Panc1 (cell line): ENCODE measurements around the gene SFTA2.
"Not testable (repeated sequence)": the region's sequence is repeated elsewhere in the genome, so short reads cannot be mapped to it uniquely, and the experiment has no call there.

ENCODE experiments used
- POLR2AphosphoS5 ChIP-seq: IDR thresholded peaks from 2 replicates; pipeline ENCODE4 v1.6.1; 2012; ENCODE audit warnings: mild to moderate bottlenecking, low read depth, low read length, moderate library complexity
- REST ChIP-seq, 2 experiments: IDR thresholded peaks; 2 replicates each; pipeline ENCODE4 v1.6.1; 2011 to 2012; ENCODE audit warnings: low read depth in 2 of 2, control low read depth in 1 of 2, low read length in 1 of 2, mild to moderate bottlenecking in 1 of 2, moderate library complexity in 1 of 2; ENCODE audit not compliant: insufficient read depth in 1 of 2
- SIN3A ChIP-seq: IDR thresholded peaks from 2 replicates; pipeline ENCODE4 v1.6.1; 2012; ENCODE audit warnings: low read depth, mild to moderate bottlenecking, low read length, moderate library complexity, borderline replicate concordance; ENCODE audit not compliant: insufficient read depth
- TF ChIP-seq, protein P1 (sequence below): fragments of 450-650 bp; IDR thresholded peaks from 2 replicates; pipeline ENCODE4 v1.5.1; 2017; ENCODE audit warnings: mild to moderate bottlenecking

- TF ChIP-seq, protein P1, sequence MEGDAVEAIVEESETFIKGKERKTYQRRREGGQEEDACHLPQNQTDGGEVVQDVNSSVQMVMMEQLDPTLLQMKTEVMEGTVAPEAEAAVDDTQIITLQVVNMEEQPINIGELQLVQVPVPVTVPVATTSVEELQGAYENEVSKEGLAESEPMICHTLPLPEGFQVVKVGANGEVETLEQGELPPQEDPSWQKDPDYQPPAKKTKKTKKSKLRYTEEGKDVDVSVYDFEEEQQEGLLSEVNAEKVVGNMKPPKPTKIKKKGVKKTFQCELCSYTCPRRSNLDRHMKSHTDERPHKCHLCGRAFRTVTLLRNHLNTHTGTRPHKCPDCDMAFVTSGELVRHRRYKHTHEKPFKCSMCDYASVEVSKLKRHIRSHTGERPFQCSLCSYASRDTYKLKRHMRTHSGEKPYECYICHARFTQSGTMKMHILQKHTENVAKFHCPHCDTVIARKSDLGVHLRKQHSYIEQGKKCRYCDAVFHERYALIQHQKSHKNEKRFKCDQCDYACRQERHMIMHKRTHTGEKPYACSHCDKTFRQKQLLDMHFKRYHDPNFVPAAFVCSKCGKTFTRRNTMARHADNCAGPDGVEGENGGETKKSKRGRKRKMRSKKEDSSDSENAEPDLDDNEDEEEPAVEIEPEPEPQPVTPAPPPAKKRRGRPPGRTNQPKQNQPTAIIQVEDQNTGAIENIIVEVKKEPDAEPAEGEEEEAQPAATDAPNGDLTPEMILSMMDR: not testable (repeated sequence)
- TF ChIP-seq REST (IDR thresholded peaks at IDR 0.05; ENCODE audit: insufficient read depth in 1 of 2, low read depth in 2 of 2, low read length in 1 of 2); POLR2AphosphoS5; SIN3A: not testable (repeated sequence)
Observed at GRCh38 chr6:30927080-30927479, 4.9 kb downstream of the SFTA2 start.
